ENCODE data around the gene MKRN2. TPM values are rescaled to one million over a fixed set of nuclear protein-coding genes. Genes with fewer than 3 reads are reported as not detected.

The MKRN2 gene
- total and polyA plus RNA-seq, 2 of the 4 experiments (the other 2 are of a cell fraction) = 44.4 to 65.6 TPM

DNA sequence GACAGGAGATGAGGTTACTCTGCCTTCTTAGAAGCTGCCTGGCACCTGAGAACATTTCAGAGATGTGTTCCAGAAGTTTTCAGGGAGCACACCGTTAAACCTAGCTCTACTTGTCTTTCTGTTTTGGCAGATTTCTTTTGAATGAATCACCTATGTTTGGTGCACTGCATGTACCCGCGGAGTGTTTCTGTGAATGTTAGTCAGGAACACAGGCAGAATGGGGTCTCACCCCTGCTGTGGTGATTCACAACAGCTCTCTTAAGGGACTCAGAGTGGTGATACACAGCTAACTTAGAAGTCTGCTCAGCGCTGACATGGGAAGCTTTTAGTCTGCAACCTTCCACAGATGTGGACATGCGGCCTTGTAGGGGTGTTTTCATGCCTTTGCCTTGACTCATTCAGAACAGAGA lies 48.6 kb upstream of the MKRN2 start:
- Histone ChIP-seq H2BK120ac (ENCODE audit: low read depth, low read length) (peak overlapping the region; percentile 73), H4K8ac (ENCODE audit: low read depth in 2 of 2, low read length in 2 of 2) (peak overlapping the region; percentile 9 to 52; a peak in 2 of 4 replicates), H4K20me1 (ENCODE audit: insufficient read depth, low read length) (peaks cover 6% of the 10 kb centered on the region; the same call in 1 of the 2 replicates), H3K9me1 (ENCODE audit: insufficient read depth, low read length) (peaks cover 17% of the 10 kb centered on the region), H3K4me2 (ENCODE audit: low read depth, low read length) (peak overlapping the region; percentile 63), H3K9ac (ENCODE audit: low read depth, low read length) (peak overlapping the region; percentile 10; the same call in 1 of the 2 replicates), H3K79me1 (ENCODE audit: low read depth in 1 of 2, low read length in 2 of 2) (peaks cover 0 to 8% of the 10 kb centered on the region in 2 experiments; a peak in 2 of 4 replicates), H2AK9ac (replicated peaks; ENCODE audit: low read depth, low read length, poor library complexity) (peak overlapping the region; percentile 96), H3K27ac (ENCODE audit: insufficient read depth, low read length) (peak overlapping the region; percentile 81), H2BK5ac (ENCODE audit: low read depth, low read length, poor library complexity, severe bottlenecking) (peak overlapping the region; percentile 68), H3K27me3 (ENCODE audit: control insufficient read depth, insufficient read depth, low read length) (no peaks in the 10 kb centered on the region), H4K5ac (ENCODE audit: low read depth, low read length) (no peak overlapping the region; the same call in 1 of the 2 replicates), H3K18ac (ENCODE audit: low read depth, low read length) (peak overlapping the region; percentile 10; the same call in 1 of the 2 replicates), H3K56ac (ENCODE audit: extremely low read depth, insufficient read depth, low read length) (peak overlapping the region; percentile 31; the same call in 1 of the 2 replicates), H3K14ac (replicated peaks; ENCODE audit: low read depth, low read length) (peak overlapping the region; percentile 80; the same call in 1 of the 2 replicates), H3K23ac (ENCODE audit: low read depth, low read length) (peak overlapping the region; percentile 65), H3K4me1 (ENCODE audit: control insufficient read depth, insufficient read depth, low read length) (peaks cover 12% of the 10 kb centered on the region), H2AFZ (replicated peaks; ENCODE audit: low read length, poor library complexity) (peak overlapping the region; percentile 86), H3K9me3 (ENCODE audit: control insufficient read depth, insufficient read depth, low read length) (no peaks in the 10 kb centered on the region), H2AK5ac (ENCODE audit: low read depth, low read length) (no peak overlapping the region), H3K4ac (ENCODE audit: low read depth, low read length) (peak overlapping the region; percentile 79; the same call in 1 of the 2 replicates), H3K4me3 (ENCODE audit: insufficient read depth, low read depth, low read length) (no peak overlapping the region), H3K36me3 (ENCODE audit: control insufficient read depth, insufficient read depth, low read length) (peaks cover 7% of the 10 kb centered on the region), H2BK20ac (ENCODE audit: low read depth, low read length) (peak overlapping the region; percentile 77), H4K91ac (ENCODE audit: insufficient read depth, low read depth, low read length) (peak overlapping the region; percentile 56; the same call in 1 of the 2 replicates), H2BK15ac (ENCODE audit: low read depth, low read length) (no peak overlapping the region)
- no TSS peak for BruUV-seq (replicated peaks)
- dilution Hi-C loops (cut with HindIII; ENCODE audit: low sequenced_read_pairs, unreplicated experiment) = no loop called here
- ATAC-seq (ENCODE audit: low read depth) (peak; percentile 96), DNase-seq (peak; percentile 100)
- in situ Hi-C loops (cut with MboI; ENCODE audit: low sequenced_read_pairs) = no loop called here
- intact Hi-C loops (cut with micrococcal nuclease) = loop anchor here (1.0 to 5.0 kb wide), 2 partner anchors 49 to 212 kb away; partner anchors contain the start of gene MKRN2
- WGBS, 2 experiments (ENCODE audit: extremely low coverage in 2 of 2, insufficient read length in 1 of 2) = 0% methylated on average over 1 of the region's 5 CpGs; no CpG with 5 or more reads in 1 of the 2 experiments
- ChIA-PET CTCF (interaction anchor here (0.7 to 1.2 kb wide), 4 partner anchors 11 to 211 kb away, joined by 3 read pairs; no protein-coding TSS in a partner anchor), POLR2A (ENCODE audit: unreplicated experiment) (no interaction called here)
- TF ChIP-seq, protein P1, sequence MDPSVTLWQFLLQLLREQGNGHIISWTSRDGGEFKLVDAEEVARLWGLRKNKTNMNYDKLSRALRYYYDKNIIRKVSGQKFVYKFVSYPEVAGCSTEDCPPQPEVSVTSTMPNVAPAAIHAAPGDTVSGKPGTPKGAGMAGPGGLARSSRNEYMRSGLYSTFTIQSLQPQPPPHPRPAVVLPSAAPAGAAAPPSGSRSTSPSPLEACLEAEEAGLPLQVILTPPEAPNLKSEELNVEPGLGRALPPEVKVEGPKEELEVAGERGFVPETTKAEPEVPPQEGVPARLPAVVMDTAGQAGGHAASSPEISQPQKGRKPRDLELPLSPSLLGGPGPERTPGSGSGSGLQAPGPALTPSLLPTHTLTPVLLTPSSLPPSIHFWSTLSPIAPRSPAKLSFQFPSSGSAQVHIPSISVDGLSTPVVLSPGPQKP (IDR thresholded peaks at IDR 0.05; ENCODE audit: borderline replicate concordance, low read depth, low read length) = no peak
- TF ChIP-seq MAZ (IDR thresholded peaks at IDR 0.05; ENCODE audit: borderline replicate concordance, low read depth, low read length) (0 out of 2 replicates have a peak, but pooled peaks have one; percentile 20), MXI1 (IDR thresholded peaks at IDR 0.05; ENCODE audit: borderline replicate concordance, low read depth, low read length) (peak; percentile 11; the same call in 1 of the 2 replicates), POLR2A (IDR thresholded peaks at IDR 0.05; ENCODE audit: low read depth, low read length) (no peak), NFE2L2 (IDR thresholded peaks at IDR 0.05; ENCODE audit: low read depth, low read length) (no peak), RAD21 (IDR thresholded peaks at IDR 0.05; ENCODE audit: low read length) (no peak), RFX5 (IDR thresholded peaks at IDR 0.05; ENCODE audit: low read depth, low read length) (no peak), SMC3 (IDR thresholded peaks at IDR 0.05; ENCODE audit: low read depth, low read length) (no peak), CHD1 (IDR thresholded peaks at IDR 0.05; ENCODE audit: low read depth, low read length) (no peak), BHLHE40 (IDR thresholded peaks at IDR 0.05; ENCODE audit: low read depth, low read length) (peak; percentile 29; the same call in 1 of the 2 replicates), FOS (IDR thresholded peaks at IDR 0.05; ENCODE audit: low read depth, low read length) (peak; percentile 79), RCOR1 (IDR thresholded peaks at IDR 0.05; ENCODE audit: insufficient replicate concordance, low read length) (no peak), MAFK (IDR thresholded peaks at IDR 0.05; ENCODE audit: low read depth, low read length) (0 out of 2 replicates have a peak, but pooled peaks have one; percentile 13)
- TF ChIP-seq, protein P2, sequence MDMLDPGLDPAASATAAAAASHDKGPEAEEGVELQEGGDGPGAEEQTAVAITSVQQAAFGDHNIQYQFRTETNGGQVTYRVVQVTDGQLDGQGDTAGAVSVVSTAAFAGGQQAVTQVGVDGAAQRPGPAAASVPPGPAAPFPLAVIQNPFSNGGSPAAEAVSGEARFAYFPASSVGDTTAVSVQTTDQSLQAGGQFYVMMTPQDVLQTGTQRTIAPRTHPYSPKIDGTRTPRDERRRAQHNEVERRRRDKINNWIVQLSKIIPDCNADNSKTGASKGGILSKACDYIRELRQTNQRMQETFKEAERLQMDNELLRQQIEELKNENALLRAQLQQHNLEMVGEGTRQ (IDR thresholded peaks at IDR 0.05; ENCODE audit: low read depth, low read length) = no peak
- TF ChIP-seq, protein P3, sequence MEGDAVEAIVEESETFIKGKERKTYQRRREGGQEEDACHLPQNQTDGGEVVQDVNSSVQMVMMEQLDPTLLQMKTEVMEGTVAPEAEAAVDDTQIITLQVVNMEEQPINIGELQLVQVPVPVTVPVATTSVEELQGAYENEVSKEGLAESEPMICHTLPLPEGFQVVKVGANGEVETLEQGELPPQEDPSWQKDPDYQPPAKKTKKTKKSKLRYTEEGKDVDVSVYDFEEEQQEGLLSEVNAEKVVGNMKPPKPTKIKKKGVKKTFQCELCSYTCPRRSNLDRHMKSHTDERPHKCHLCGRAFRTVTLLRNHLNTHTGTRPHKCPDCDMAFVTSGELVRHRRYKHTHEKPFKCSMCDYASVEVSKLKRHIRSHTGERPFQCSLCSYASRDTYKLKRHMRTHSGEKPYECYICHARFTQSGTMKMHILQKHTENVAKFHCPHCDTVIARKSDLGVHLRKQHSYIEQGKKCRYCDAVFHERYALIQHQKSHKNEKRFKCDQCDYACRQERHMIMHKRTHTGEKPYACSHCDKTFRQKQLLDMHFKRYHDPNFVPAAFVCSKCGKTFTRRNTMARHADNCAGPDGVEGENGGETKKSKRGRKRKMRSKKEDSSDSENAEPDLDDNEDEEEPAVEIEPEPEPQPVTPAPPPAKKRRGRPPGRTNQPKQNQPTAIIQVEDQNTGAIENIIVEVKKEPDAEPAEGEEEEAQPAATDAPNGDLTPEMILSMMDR (conservative IDR thresholded peaks at IDR 0.05; ENCODE audit: low read depth, low read length) = no peak

All from IMR-90 (cell line).